Measurements from ENCODE around the gene SCML1.
A peak's percentile ranks its signal among the peaks of the same experiment; 100 is the strongest.

Gene SCML1

DNA sequence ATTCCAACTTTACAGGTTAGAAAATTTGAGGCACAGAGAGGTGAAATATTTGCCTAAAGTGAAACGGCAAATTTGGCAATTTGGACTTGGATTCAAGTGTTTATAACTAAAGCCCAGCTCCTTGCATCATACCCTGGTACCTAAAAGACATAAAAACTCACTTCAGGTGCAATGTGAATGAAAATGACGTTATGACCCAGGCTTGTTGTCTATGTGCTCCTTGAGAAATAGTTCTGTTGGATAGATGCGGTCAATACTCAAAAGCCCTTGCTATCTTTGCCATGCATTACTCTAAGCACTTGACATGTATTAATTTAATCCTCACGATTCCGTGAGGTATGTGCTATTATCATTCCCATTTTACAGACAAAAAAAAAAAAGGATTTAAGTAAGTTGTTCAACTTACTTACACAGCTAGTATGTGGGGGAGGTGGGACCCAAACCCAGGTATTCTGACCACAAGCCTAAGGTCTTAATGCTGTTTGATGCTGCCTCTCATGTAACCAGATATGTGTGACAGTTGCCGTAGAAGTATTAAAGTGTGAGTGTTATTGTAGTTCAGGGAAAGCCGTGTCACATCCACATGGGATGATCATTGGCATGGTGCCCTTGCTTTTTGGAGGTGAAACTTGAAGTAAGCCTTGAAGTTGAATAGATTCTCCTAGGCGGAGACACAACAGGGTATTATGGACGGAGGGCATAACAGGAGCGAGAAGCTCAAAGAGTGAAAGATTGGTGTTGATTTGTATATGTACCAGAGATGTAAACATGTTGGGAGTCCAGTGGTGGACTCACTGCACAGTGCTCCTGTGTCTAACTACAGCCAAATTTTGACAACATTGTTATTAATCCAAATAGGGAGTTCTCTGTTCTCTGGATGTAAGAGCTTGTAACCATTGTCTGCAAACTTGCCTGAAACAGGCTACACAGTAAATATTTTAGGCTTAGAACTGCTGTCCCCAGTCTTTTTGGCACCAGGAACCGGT lies 3.1 kb downstream of the SCML1 start:
- Mint-ChIP-seq H3K4me3 (no peak overlapping the region), H3K36me3 (ENCODE audit: low read depth) (no peaks in the 10 kb centered on the region), H3K27me3 (ENCODE audit: low read depth, poor library complexity) (peaks cover 9% of the 10 kb centered on the region), H3K9me3 (peaks cover 9% of the 10 kb centered on the region), H3K27ac (no peak overlapping the region), H3K4me1 (peaks cover 45% of the 10 kb centered on the region)
- no peak for DNase-seq
- no peak for TF ChIP-seq CTCF (IDR thresholded peaks at IDR 0.05)

- H3K27ac Mint-ChIP-seq, result no peak overlapping the region
- H3K9me3 Mint-ChIP-seq, result peaks cover 9% of the 10 kb centered on the region
- no peak overlapping the region for H3K4me3 Mint-ChIP-seq
- DNase-seq, result peak; percentile 5
- TF ChIP-seq CTCF (IDR thresholded peaks at IDR 0.05), result no peak
- H3K4me1 Mint-ChIP-seq, result peaks cover 39% of the 10 kb centered on the region
- H3K36me3 Mint-ChIP-seq (ENCODE audit: low read depth), result no peaks in the 10 kb centered on the region
- peaks cover 9% of the 10 kb centered on the region for H3K27me3 Mint-ChIP-seq (ENCODE audit: low read depth, poor library complexity)
These were observed 3.8 kb downstream of the SCML1 start for GRCh38 chrX:17741123-17741511.

GRCh38 chrX:17743913-17744312 lies 6.6 kb downstream of the SCML1 start:
- Mint-ChIP-seq H3K4me3 (no peak overlapping the region), H3K36me3 (ENCODE audit: low read depth) (no peaks in the 10 kb centered on the region), H3K27ac (no peak overlapping the region), H3K9me3 (peaks cover 5% of the 10 kb centered on the region), H3K27me3 (ENCODE audit: low read depth, poor library complexity) (peaks cover 2% of the 10 kb centered on the region), H3K4me1 (peaks cover 22% of the 10 kb centered on the region)
- TF ChIP-seq CTCF (IDR thresholded peaks at IDR 0.05), result no peak
- DNase-seq, result no peak

- Mint-ChIP-seq H3K9me3 (no peaks in the 10 kb centered on the region), H3K4me1 (peaks cover 16% of the 10 kb centered on the region), H3K4me3 (no peak overlapping the region), H3K27ac (no peak overlapping the region), H3K27me3 (ENCODE audit: low read depth, poor library complexity) (peaks cover 2% of the 10 kb centered on the region), H3K36me3 (ENCODE audit: low read depth) (peaks cover 1% of the 10 kb centered on the region)
- no peak for DNase-seq
- TF ChIP-seq CTCF (IDR thresholded peaks at IDR 0.05), result peak; percentile 1
These were observed 7.7 kb downstream of the SCML1 start for GRCh38 chrX:17744896-17745523.

GRCh38 chrX:17747692-17748091 lies 10.4 kb downstream of the SCML1 start:
- no peak for DNase-seq
- no peak for TF ChIP-seq CTCF (IDR thresholded peaks at IDR 0.05)
- H3K27me3 Mint-ChIP-seq (ENCODE audit: low read depth, poor library complexity), result peaks cover 4% of the 10 kb centered on the region
- H3K27ac Mint-ChIP-seq, result no peak overlapping the region
- peaks cover 12% of the 10 kb centered on the region for H3K36me3 Mint-ChIP-seq (ENCODE audit: low read depth)
- H3K4me1 Mint-ChIP-seq, result peaks cover 10% of the 10 kb centered on the region
- H3K4me3 Mint-ChIP-seq, result no peak overlapping the region
- H3K9me3 Mint-ChIP-seq, result no peaks in the 10 kb centered on the region
